Glutamatergic neuron (in vitro differentiated cells): ENCODE results near the gene ACBD3. TPM values are rescaled to one million over a fixed set of nuclear protein-coding genes. Genes with fewer than 3 reads are reported as not detected.

Source experiments
- DNase-seq: peaks from one replicate; pipeline ENCODE4 v3.0.0; 2022
- H3K27ac Mint-ChIP-seq: one replicate; pipeline ENCODE4 v1.8.0; 2020; ENCODE audit warnings: mild to moderate bottlenecking, mixed read lengths, inconsistent platforms; ENCODE audit not compliant: unreplicated experiment
- H3K27me3 Mint-ChIP-seq: one replicate; pipeline ENCODE4 v1.8.0; 2020; ENCODE audit warnings: mild to moderate bottlenecking, moderate library complexity, mixed read lengths, inconsistent platforms; ENCODE audit not compliant: unreplicated experiment
- H3K36me3 Mint-ChIP-seq: one replicate; pipeline ENCODE4 v1.8.0; 2020; ENCODE audit warnings: mild to moderate bottlenecking, mixed read lengths, inconsistent platforms; ENCODE audit not compliant: unreplicated experiment
- H3K4me1 Mint-ChIP-seq: one replicate; pipeline ENCODE4 v1.8.0; 2020; ENCODE audit warnings: mild to moderate bottlenecking, low read depth, mixed read lengths, inconsistent platforms; ENCODE audit not compliant: unreplicated experiment
- H3K4me3 Mint-ChIP-seq: one replicate; pipeline ENCODE4 v1.8.0; 2020; ENCODE audit warnings: mild to moderate bottlenecking, mixed read lengths, inconsistent platforms; ENCODE audit not compliant: unreplicated experiment
- H3K9me3 Mint-ChIP-seq: one replicate; pipeline ENCODE4 v1.8.0; 2020; ENCODE audit warnings: mild to moderate bottlenecking, moderate library complexity, mixed read lengths, inconsistent platforms; ENCODE audit not compliant: unreplicated experiment
- CTCF ChIP-seq: fragments of 200-600 bp; sonication (generic); IDR thresholded peaks from one replicate; pipeline ENCODE4 v1.5.0; 2021; ENCODE audit not compliant: partially characterized antibody, unreplicated experiment
- long read RNA-seq: library from polyadenylated mRNA; unstranded; transcript quantifications from one replicate; pipeline ENCODE4 v2.0.0, GENCODE V29; 2020; ENCODE audit not compliant: unreplicated experiment
- total RNA-seq: library from RNA; stranded (reverse); fragmentation: NEBNext Ultra II Directional; extraction: Animal tissue kit (Norgen Biotek cat#: 25700); gene quantifications from one replicate; pipeline ENCODE4 v1.2.1, GENCODE V29; 2021; ENCODE audit not compliant: unreplicated experiment

Gene ACBD3
- 33.7 TPM for total RNA-seq
- long read RNA-seq, partial matches to known transcripts: 1 of 3 reads
- long read RNA-seq, other reads (novel, unspliced or antisense): 1 of 3 reads

DNA sequence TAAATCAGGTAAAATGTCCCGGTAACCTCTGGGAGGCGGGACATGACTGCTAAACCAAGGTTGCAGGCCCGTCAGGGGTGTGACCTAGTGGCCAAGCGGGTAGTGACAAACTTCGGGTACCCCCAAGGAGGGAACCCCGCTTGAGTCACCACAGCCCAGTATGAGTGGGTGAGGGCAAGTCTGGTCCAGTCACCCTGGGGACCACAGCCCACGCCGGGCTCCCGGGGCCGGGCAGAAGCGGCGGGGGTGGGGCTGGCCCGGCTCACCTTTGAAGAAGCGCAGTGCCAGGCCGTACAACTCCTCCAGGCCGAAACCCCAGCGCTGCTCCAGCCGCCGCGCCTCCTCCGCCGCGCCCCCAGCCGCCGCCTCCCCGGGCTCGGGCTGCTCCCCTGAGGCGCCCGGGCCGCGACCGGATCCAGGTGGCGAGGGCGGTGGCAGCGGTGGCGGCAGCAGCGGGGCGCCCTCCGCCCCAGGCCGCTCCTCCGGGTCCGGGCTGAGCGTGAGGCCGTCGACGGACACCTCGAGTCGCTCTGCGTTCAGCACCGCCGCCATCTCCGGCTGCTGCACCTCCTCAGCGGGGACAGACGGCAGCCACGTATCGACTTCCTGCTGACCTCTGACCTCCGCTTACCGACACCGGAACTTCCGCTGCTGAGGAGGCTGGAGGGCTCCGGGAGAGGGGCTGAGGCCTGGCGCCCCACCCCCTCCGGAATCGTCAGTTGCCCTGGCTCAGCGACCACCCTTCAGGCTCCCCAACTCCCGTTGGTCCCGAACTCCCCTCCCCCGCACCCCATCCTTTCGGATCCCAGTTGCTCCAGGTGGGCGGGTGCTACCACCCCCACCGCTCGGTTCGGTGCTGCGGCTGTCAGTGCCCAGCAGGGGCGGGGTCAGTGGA is at the start of gene ACBD3:
Gene ACBD3 (minus strand): TSS at position 618 of the 895 bp plus-strand sequence. CDS start 66 bp downstream, at position 552.
- H3K36me3 Mint-ChIP-seq: no peaks in the 10 kb centered on the region
- peaks cover 24% of the 10 kb centered on the region for H3K4me1 Mint-ChIP-seq
- no peaks in the 10 kb centered on the region for H3K27me3 Mint-ChIP-seq
- H3K4me3 Mint-ChIP-seq: peak within 1 kb of the TSS; percentile 98
- TF ChIP-seq CTCF: no peak
- H3K27ac Mint-ChIP-seq: peak within 1 kb of the TSS; percentile 95
- peaks cover 2% of the 10 kb centered on the region for H3K9me3 Mint-ChIP-seq
- DNase-seq: peak; percentile 89

DNA sequence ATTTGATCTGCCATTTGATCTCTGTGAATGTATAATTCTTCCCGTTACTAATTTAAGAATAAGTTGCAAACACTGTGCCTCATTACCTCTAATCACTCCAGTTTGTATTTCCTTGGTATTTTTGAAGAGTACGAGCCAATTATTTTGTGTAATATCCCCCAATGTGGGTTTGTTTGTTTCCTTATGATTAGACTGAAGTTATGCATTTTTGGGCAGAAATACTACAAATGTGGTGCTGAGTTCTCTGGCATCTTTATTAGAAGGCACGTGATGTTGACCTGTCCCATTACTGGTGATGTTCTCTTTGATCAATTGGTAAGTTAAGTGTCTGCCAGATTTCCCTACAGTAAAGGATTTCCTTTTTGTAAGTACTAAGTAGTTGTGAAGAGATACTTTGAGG is 47.3 kb upstream of the ACBD3 start:
- no peak for TF ChIP-seq CTCF
- Mint-ChIP-seq H3K9me3 (no peaks in the 10 kb centered on the region), H3K4me3 (no peak overlapping the region), H3K4me1 (no peaks in the 10 kb centered on the region), H3K36me3 (no peaks in the 10 kb centered on the region), H3K27ac (no peak overlapping the region), H3K27me3 (no peaks in the 10 kb centered on the region)
- no peak for DNase-seq

DNA sequence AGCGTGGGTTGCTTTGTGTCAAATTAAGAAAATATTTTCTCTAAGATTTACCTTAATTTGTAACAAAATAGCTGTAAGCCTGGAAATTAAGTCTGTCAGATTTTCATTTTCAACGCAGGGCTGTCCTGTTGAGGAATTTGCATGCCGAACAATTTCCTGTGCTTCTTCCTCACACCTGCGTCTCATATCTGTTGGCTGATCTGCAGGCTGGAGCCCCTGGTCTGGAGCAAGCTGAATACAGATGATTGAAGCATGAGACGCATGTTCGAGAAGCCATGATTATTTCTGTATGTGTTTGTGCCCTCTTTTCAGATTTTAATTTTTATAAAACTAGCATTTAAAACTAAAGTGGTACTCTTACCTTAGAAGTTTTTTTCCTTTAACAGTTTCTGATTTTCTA is 46.8 kb upstream of the ACBD3 start:
- Mint-ChIP-seq H3K27me3 (no peaks in the 10 kb centered on the region), H3K9me3 (no peaks in the 10 kb centered on the region), H3K27ac (no peak overlapping the region), H3K36me3 (no peaks in the 10 kb centered on the region), H3K4me3 (no peak overlapping the region), H3K4me1 (no peaks in the 10 kb centered on the region)
- DNase-seq: no peak
- no peak for TF ChIP-seq CTCF

DNA sequence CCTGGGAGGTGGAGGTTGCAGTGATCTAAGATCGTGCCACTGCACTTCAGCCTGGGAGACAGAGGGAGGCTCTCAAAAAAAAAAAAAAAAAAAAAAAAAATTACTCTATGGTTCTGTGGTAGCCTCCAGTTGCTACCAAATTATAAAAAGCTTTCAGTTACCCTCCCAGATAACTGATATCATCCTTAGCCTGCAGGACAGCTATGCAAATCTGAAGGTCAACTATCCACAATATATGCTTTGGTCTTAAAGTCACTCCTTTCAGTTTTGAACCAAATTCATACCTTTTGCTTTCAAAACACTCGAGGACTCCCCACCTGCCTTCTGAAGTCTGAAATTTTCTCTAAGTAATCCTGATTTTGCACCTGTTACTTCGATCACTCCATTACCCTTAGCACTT is 40.1 kb upstream of the ACBD3 start:
- Mint-ChIP-seq H3K9me3 (peaks cover 1% of the 10 kb centered on the region), H3K27ac (no peak overlapping the region), H3K4me3 (no peak overlapping the region), H3K4me1 (no peaks in the 10 kb centered on the region), H3K36me3 (no peaks in the 10 kb centered on the region), H3K27me3 (peaks cover 2% of the 10 kb centered on the region)
- no peak for TF ChIP-seq CTCF
- no peak for DNase-seq

GRCh38 chr1:226223786-226224244 is 37.3 kb upstream of the ACBD3 start:
- Mint-ChIP-seq H3K9me3 (peaks cover 1% of the 10 kb centered on the region), H3K4me1 (no peaks in the 10 kb centered on the region), H3K27ac (no peak overlapping the region), H3K36me3 (no peaks in the 10 kb centered on the region), H3K27me3 (peaks cover 2% of the 10 kb centered on the region), H3K4me3 (peak overlapping the region; percentile 83)
- no peak for TF ChIP-seq CTCF
- DNase-seq: peak; percentile 44
